Measurements from ENCODE around the gene RAC3. TPM values are rescaled to one million over a fixed set of nuclear protein-coding genes. Genes with fewer than 3 reads are reported as not detected.

Gene RAC3
- total RNA-seq, 2 experiments from 2014 or later = 15.1 to 24.4 TPM

DNA sequence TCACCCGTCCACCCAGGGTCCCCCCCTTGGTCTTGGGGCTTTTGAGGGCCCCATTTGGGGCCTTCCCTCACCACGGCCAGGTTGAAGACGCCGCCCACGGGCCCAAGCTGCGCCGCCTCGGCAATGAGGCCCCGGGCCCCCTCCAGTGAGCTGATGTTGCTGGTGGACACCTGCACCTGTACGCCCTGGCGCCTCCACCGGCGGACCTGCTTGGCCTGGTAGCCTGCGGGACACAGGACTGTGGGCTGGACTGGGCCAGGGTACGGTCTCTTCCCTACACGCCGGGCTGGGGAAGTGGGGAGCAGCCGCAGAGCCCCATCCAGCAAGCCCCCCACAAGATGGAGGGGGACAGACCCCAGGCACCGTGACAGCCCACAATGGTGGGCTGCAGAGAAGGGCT is 51.0 kb downstream of the RAC3 start:
- no peaks in the 10 kb centered on the region for H3K4me1 ChIP-seq (ENCODE audit: insufficient read depth, low read length, poor library complexity, severe bottlenecking)
- no peaks in the 10 kb centered on the region for H3K9me2 ChIP-seq (ENCODE audit: insufficient read depth, low read length)
- no peaks in the 10 kb centered on the region for H3K9me3 ChIP-seq (ENCODE audit: low read length)
- H3K4me3 ChIP-seq (ENCODE audit: low read depth, low read length, poor library complexity, severe bottlenecking) = no peak overlapping the region
- ChIA-PET CTCF (ENCODE audit: unreplicated experiment) (no interaction called here), POLR2A (no interaction called here)
- intact Hi-C loops (cut with micrococcal nuclease; ENCODE audit: unreplicated experiment) = no loop called here
- no peak for TF ChIP-seq CTCF (conservative IDR thresholded peaks at IDR 0.05; ENCODE audit: low read length)
- H2AFZ ChIP-seq (ENCODE audit: low read length) = no peak overlapping the region
- H3K27ac ChIP-seq (ENCODE audit: low read depth, low read length, poor library complexity, severe bottlenecking) = no peak overlapping the region
- no peaks in the 10 kb centered on the region for H4K20me1 ChIP-seq (ENCODE audit: insufficient read depth, low read length)
- H3K4me2 ChIP-seq (ENCODE audit: low read length) = no peak overlapping the region
- no TSS peak for BruUV-seq (replicated peaks)
- peaks cover 98% of the 10 kb centered on the region for H3K36me3 ChIP-seq (ENCODE audit: insufficient read depth, low read length)
- no peaks in the 10 kb centered on the region for H3K79me2 ChIP-seq (ENCODE audit: insufficient read depth, low read depth, low read length)
- no peak for DNase-seq (ENCODE audit: low spot score)

- TF ChIP-seq EZH2phosphoT487 (IDR thresholded peaks at IDR 0.05; ENCODE audit: borderline replicate concordance, low read depth, low read length) (no peak), CTCF (conservative IDR thresholded peaks at IDR 0.05; ENCODE audit: low read length) (no peak)
- Histone ChIP-seq H3K36me3 (ENCODE audit: insufficient read depth, low read length) (peaks cover 98% of the 10 kb centered on the region), H3K4me3 (ENCODE audit: low read depth, low read length, poor library complexity, severe bottlenecking) (no peak overlapping the region), H4K20me1 (ENCODE audit: insufficient read depth, low read length) (no peaks in the 10 kb centered on the region), H2AFZ (ENCODE audit: low read length) (no peak overlapping the region), H3K27ac (ENCODE audit: low read depth, low read length, poor library complexity, severe bottlenecking) (no peak overlapping the region), H3K79me2 (ENCODE audit: insufficient read depth, low read depth, low read length) (no peaks in the 10 kb centered on the region), H3K4me2 (ENCODE audit: low read length) (no peak overlapping the region), H3K9me3 (ENCODE audit: low read length) (no peaks in the 10 kb centered on the region), H3K4me1 (ENCODE audit: insufficient read depth, low read length, poor library complexity, severe bottlenecking) (no peaks in the 10 kb centered on the region), H3K9me2 (ENCODE audit: insufficient read depth, low read length) (no peaks in the 10 kb centered on the region)
- no peak for DNase-seq (ENCODE audit: low spot score)
- BruUV-seq (replicated peaks) = no TSS peak
- POLR2A ChIA-PET = no interaction called here
- CTCF ChIA-PET (ENCODE audit: unreplicated experiment) = no interaction called here
- intact Hi-C loops (cut with micrococcal nuclease; ENCODE audit: unreplicated experiment) = no loop called here
Observed at GRCh38 chr17:82083009-82083408, 51.5 kb downstream of the RAC3 start.

Other genes starting within 250 kb of the RAC3 start
- not detected in 2 replicates for gene GCGR, start 227.5 kb upstream of the RAC3 start, total RNA-seq (2014; rRNA removed; shearing (Covaris generic))
- not detected in 2 replicates for gene GCGR, start 227.5 kb upstream of the RAC3 start, total RNA-seq (2022)
- 249 and 288 TPM in 2 replicates for gene MCRIP1, start 198.4 kb upstream of the RAC3 start, total RNA-seq (2014; rRNA removed; shearing (Covaris generic))
- 170 and 180 TPM in 2 replicates for gene MCRIP1, start 198.4 kb upstream of the RAC3 start, total RNA-seq (2022)
- not detected in 2 replicates for gene PPP1R27, start 196.6 kb upstream of the RAC3 start, total RNA-seq (2014; rRNA removed; shearing (Covaris generic))
- not detected in 2 replicates for gene PPP1R27, start 196.6 kb upstream of the RAC3 start, total RNA-seq (2022)
- 388 and 393 TPM in 2 replicates for gene P4HB, start 171.1 kb upstream of the RAC3 start, total RNA-seq (2014; rRNA removed; shearing (Covaris generic))
- 502 and 577 TPM in 2 replicates for gene P4HB, start 171.1 kb upstream of the RAC3 start, total RNA-seq (2022)
- 233 and 265 TPM in 2 replicates for gene ARHGDIA, start 160.3 kb upstream of the RAC3 start, total RNA-seq (2014; rRNA removed; shearing (Covaris generic))
- gene ARHGDIA, start 160.3 kb upstream of the RAC3 start, total RNA-seq (2022) = 663 and 715 TPM in 2 replicates
- 474 and 621 TPM in 2 replicates for gene ALYREF, start 140.1 kb upstream of the RAC3 start, total RNA-seq (2014; rRNA removed; shearing (Covaris generic))
- 377 and 431 TPM in 2 replicates for gene ALYREF, start 140.1 kb upstream of the RAC3 start, total RNA-seq (2022)
- gene ANAPC11, start 140.0 kb upstream of the RAC3 start, total RNA-seq (2014; rRNA removed; shearing (Covaris generic)) = 265 and 315 TPM in 2 replicates
- 225 and 227 TPM in 2 replicates for gene ANAPC11, start 140.0 kb upstream of the RAC3 start, total RNA-seq (2022)
- 3.2 and 3.9 TPM in 2 replicates for gene NPB, start 129.4 kb upstream of the RAC3 start, total RNA-seq (2014; rRNA removed; shearing (Covaris generic))
- gene NPB, start 129.4 kb upstream of the RAC3 start, total RNA-seq (2022) = 2.5 and 2.8 TPM in 2 replicates
- 70.1 and 70.4 TPM in 2 replicates for gene PCYT2, start 120.3 kb upstream of the RAC3 start, total RNA-seq (2014; rRNA removed; shearing (Covaris generic))
- gene PCYT2, start 120.3 kb upstream of the RAC3 start, total RNA-seq (2022) = 104 and 108 TPM in 2 replicates
- gene SIRT7, start 113.5 kb upstream of the RAC3 start, total RNA-seq (2014; rRNA removed; shearing (Covaris generic)) = 43.3 and 49.1 TPM in 2 replicates
- 57.6 and 69.3 TPM in 2 replicates for gene SIRT7, start 113.5 kb upstream of the RAC3 start, total RNA-seq (2022)
- 16.9 and 22.7 TPM in 2 replicates for gene MAFG, start 103.9 kb upstream of the RAC3 start, total RNA-seq (2014; rRNA removed; shearing (Covaris generic))
- gene MAFG, start 103.9 kb upstream of the RAC3 start, total RNA-seq (2022) = 30.1 and 33.6 TPM in 2 replicates
- gene PYCR1, start 94.4 kb upstream of the RAC3 start, total RNA-seq (2014; rRNA removed; shearing (Covaris generic)) = 211 and 239 TPM in 2 replicates
- gene PYCR1, start 94.4 kb upstream of the RAC3 start, total RNA-seq (2022) = 165 and 173 TPM in 2 replicates
- gene MYADML2, start 84.4 kb upstream of the RAC3 start, total RNA-seq (2014; rRNA removed; shearing (Covaris generic)) = 0.19 TPM in 1 of 2 replicates, not detected in the other
- gene MYADML2, start 84.4 kb upstream of the RAC3 start, total RNA-seq (2022) = not detected in 2 replicates
- gene NOTUM, start 70.5 kb upstream of the RAC3 start, total RNA-seq (2014; rRNA removed; shearing (Covaris generic)) = 3.6 and 4.4 TPM in 2 replicates
- gene NOTUM, start 70.5 kb upstream of the RAC3 start, total RNA-seq (2022) = 0.88 and 1.9 TPM in 2 replicates
- gene ASPSCR1, start 54.0 kb upstream of the RAC3 start, total RNA-seq (2014; rRNA removed; shearing (Covaris generic)) = 66.7 and 89.1 TPM in 2 replicates
- gene ASPSCR1, start 54.0 kb upstream of the RAC3 start, total RNA-seq (2022) = 77.8 and 81.8 TPM in 2 replicates
- 249 and 251 TPM in 2 replicates for gene CENPX, start 8.8 kb upstream of the RAC3 start, total RNA-seq (2014; rRNA removed; shearing (Covaris generic))
- gene CENPX, start 8.8 kb upstream of the RAC3 start, total RNA-seq (2022) = 107 and 130 TPM in 2 replicates
- gene LRRC45, start 8.4 kb upstream of the RAC3 start, total RNA-seq (2014; rRNA removed; shearing (Covaris generic)) = 52.0 and 62.6 TPM in 2 replicates
- 40.9 and 41.2 TPM in 2 replicates for gene LRRC45, start 8.4 kb upstream of the RAC3 start, total RNA-seq (2022)
- gene DCXR, start 6.0 kb downstream of the RAC3 start, total RNA-seq (2014; rRNA removed; shearing (Covaris generic)) = 138 and 147 TPM in 2 replicates
- gene DCXR, start 6.0 kb downstream of the RAC3 start, total RNA-seq (2022) = 132 and 138 TPM in 2 replicates
- gene RFNG, start 20.1 kb downstream of the RAC3 start, total RNA-seq (2014; rRNA removed; shearing (Covaris generic)) = 50.5 and 59.4 TPM in 2 replicates
- 41.3 and 47.3 TPM in 2 replicates for gene RFNG, start 20.1 kb downstream of the RAC3 start, total RNA-seq (2022)
- 137 and 169 TPM in 2 replicates for gene GPS1, start 20.2 kb downstream of the RAC3 start, total RNA-seq (2014; rRNA removed; shearing (Covaris generic))
- 123 and 133 TPM in 2 replicates for gene GPS1, start 20.2 kb downstream of the RAC3 start, total RNA-seq (2022)
- gene DUS1L, start 34.1 kb downstream of the RAC3 start, total RNA-seq (2014; rRNA removed; shearing (Covaris generic)) = 374 and 388 TPM in 2 replicates
- 300 and 320 TPM in 2 replicates for gene DUS1L, start 34.1 kb downstream of the RAC3 start, total RNA-seq (2022)
- gene FASN, start 66.6 kb downstream of the RAC3 start, total RNA-seq (2014; rRNA removed; shearing (Covaris generic)) = 94.4 and 111 TPM in 2 replicates
- gene FASN, start 66.6 kb downstream of the RAC3 start, total RNA-seq (2022) = 299 and 364 TPM in 2 replicates
- gene CCDC57, start 181.2 kb downstream of the RAC3 start, total RNA-seq (2014; rRNA removed; shearing (Covaris generic)) = 30.7 and 34.5 TPM in 2 replicates
- gene CCDC57, start 181.2 kb downstream of the RAC3 start, total RNA-seq (2022) = 56.1 and 58.7 TPM in 2 replicates
- gene SLC16A3, start 197.4 kb downstream of the RAC3 start, total RNA-seq (2014; rRNA removed; shearing (Covaris generic)) = 10.1 and 21.6 TPM in 2 replicates
- gene SLC16A3, start 197.4 kb downstream of the RAC3 start, total RNA-seq (2022) = 28.3 and 55.0 TPM in 2 replicates
- 39.7 and 53.0 TPM in 2 replicates for gene CSNK1D, start 242.0 kb downstream of the RAC3 start, total RNA-seq (2014; rRNA removed; shearing (Covaris generic))
- gene CSNK1D, start 242.0 kb downstream of the RAC3 start, total RNA-seq (2022) = 170 and 181 TPM in 2 replicates

Measured in OCI-LY7 (cell line).